HepG2 (cell line): Measurements from ENCODE around the gene PIGV. TPM values are rescaled to one million over a fixed set of nuclear protein-coding genes. Genes with fewer than 3 reads are reported as not detected.

Experiments used
- DMTF1 ChIP-seq: sonication (generic); formaldehyde crosslinking; IDR thresholded peaks from 2 replicates; pipeline ENCODE4 v1.4.0; 2020; ENCODE audit warnings: mild to moderate bottlenecking, missing genetic modification reagents
- E2F2 ChIP-seq: sonication (generic); formaldehyde crosslinking; IDR thresholded peaks from 2 replicates; pipeline ENCODE4 v1.4.0; 2020; ENCODE audit warnings: missing genetic modification reagents, borderline replicate concordance
- ERF ChIP-seq: IDR thresholded peaks from 2 replicates; pipeline ENCODE4 v1.6.1; 2018; ENCODE audit warnings: missing biosample characterization, missing genetic modification reagents
- FOXJ3 ChIP-seq: sonication (generic); formaldehyde crosslinking; IDR thresholded peaks from 2 replicates; pipeline ENCODE4 v1.4.0; 2020; ENCODE audit warnings: missing genetic modification reagents, mild to moderate bottlenecking, borderline replicate concordance
- HMG20A ChIP-seq: IDR thresholded peaks from 2 replicates; pipeline ENCODE4 v1.6.1; 2016; ENCODE audit warnings: borderline replicate concordance
- IRF9 ChIP-seq: sonication (generic); formaldehyde crosslinking; IDR thresholded peaks from 2 replicates; pipeline ENCODE4 v1.8.0; 2022; ENCODE audit warnings: missing genetic modification reagents, mild to moderate bottlenecking, borderline replicate concordance
- LCORL ChIP-seq, 2 experiments: fragments of 450-650 bp in 1 of 2; sonication (generic) in 1 of 2; formaldehyde crosslinking in 1 of 2; IDR thresholded peaks; 2 replicates each; pipeline versions ENCODE4 v1.5.0 to v1.6.1; 2017 to 2020; ENCODE audit warnings: antibody characterized with exemption in 1 of 2, missing genetic modification reagents in 1 of 2
- MAFG ChIP-seq: sonication (generic); formaldehyde crosslinking; IDR thresholded peaks from 2 replicates; pipeline ENCODE4 v1.5.1; 2020; ENCODE audit warnings: mild to moderate bottlenecking, missing genetic modification reagents
- NAIF1 ChIP-seq: sonication (generic); formaldehyde crosslinking; IDR thresholded peaks from 2 replicates; pipeline ENCODE4 v1.5.0; 2020; ENCODE audit warnings: mild to moderate bottlenecking, missing genetic modification reagents, borderline replicate concordance
- POLR2G ChIP-seq: fragments of 200-400 bp; formaldehyde crosslinking; IDR thresholded peaks from 2 replicates; pipeline ENCODE4 v1.6.1; 2018; ENCODE audit warnings: mild to moderate bottlenecking, low read depth, low read length, moderate library complexity
- UBTF ChIP-seq: sonication (generic); formaldehyde crosslinking; IDR thresholded peaks from 2 replicates; pipeline ENCODE4 v1.4.0; 2020; ENCODE audit warnings: mild to moderate bottlenecking, missing genetic modification reagents
- ZBTB14 ChIP-seq: sonication (generic); formaldehyde crosslinking; IDR thresholded peaks from 2 replicates; pipeline ENCODE4 v1.4.0; 2020; ENCODE audit warnings: missing genetic modification reagents
- ZBTB8A ChIP-seq: sonication (generic); formaldehyde crosslinking; IDR thresholded peaks from 2 replicates; pipeline ENCODE4 v1.4.0; 2020; ENCODE audit warnings: mild to moderate bottlenecking, low read depth, missing genetic modification reagents, borderline replicate concordance
- ZNF101 ChIP-seq: sonication (generic); formaldehyde crosslinking; IDR thresholded peaks from 2 replicates; pipeline ENCODE4 v1.4.0; 2020; ENCODE audit warnings: mild to moderate bottlenecking, low read depth, missing genetic modification reagents, borderline replicate concordance
- ZNF251 ChIP-seq: sonication (generic); formaldehyde crosslinking; IDR thresholded peaks from 2 replicates; pipeline ENCODE4 v1.9.0; 2021; ENCODE audit warnings: mild to moderate bottlenecking, missing genetic modification reagents
- ZNF264 ChIP-seq: sonication (generic); formaldehyde crosslinking; IDR thresholded peaks from 2 replicates; pipeline ENCODE4 v1.4.0; 2020; ENCODE audit warnings: missing genetic modification reagents
- ZNF530 ChIP-seq: sonication (generic); formaldehyde crosslinking; IDR thresholded peaks from 2 replicates; pipeline ENCODE4 v1.5.0; 2020; ENCODE audit warnings: low read depth, mild to moderate bottlenecking, missing genetic modification reagents
- ZNF614 ChIP-seq: IDR thresholded peaks from 2 replicates; pipeline ENCODE4 v1.6.1; 2018; ENCODE audit warnings: missing biosample characterization, missing genetic modification reagents, inconsistent platforms, borderline replicate concordance
- ZNF746 ChIP-seq: sonication (generic); formaldehyde crosslinking; IDR thresholded peaks from 2 replicates; pipeline ENCODE4 v1.8.0; 2022; ENCODE audit warnings: mild to moderate bottlenecking, missing genetic modification reagents
- ZNF766 ChIP-seq: sonication (generic); formaldehyde crosslinking; IDR thresholded peaks from 2 replicates; pipeline ENCODE4 v1.5.0; 2020; ENCODE audit warnings: missing genetic modification reagents, borderline replicate concordance
- ZSCAN30 ChIP-seq: sonication (generic); formaldehyde crosslinking; IDR thresholded peaks from 2 replicates; pipeline ENCODE4 v1.5.0; 2020; ENCODE audit warnings: mild to moderate bottlenecking, missing genetic modification reagents
- polyA plus RNA-seq, 8 experiments: library from polyadenylated mRNA; depleted of rRNA in 3 of 8; stranded (reverse) in 7 of 8; unstranded in 1 of 8; fragments of >200 nt; fragmentation: Illumina TruSeq in 4 of 8; extraction: Trizol in 4 of 8; gene quantifications; 2 replicates each; pipeline versions ENCODE4 v1.2.1 to v1.2.3, GENCODE V29; 2011 to 2016; ENCODE audit warnings: low read depth in 4 of 8, missing spikeins in 1 of 8, mixed read lengths in 1 of 8; ENCODE audit not compliant: insufficient read depth in 1 of 8
- total RNA-seq, 5 experiments: library from RNA; depleted of rRNA; stranded (reverse); fragments of >200 nt; fragmentation: Illumina TruSeq; extraction: Trizol; gene quantifications; 2 replicates each; pipeline ENCODE4 v1.2.3, GENCODE V29; 2016; ENCODE audit warnings: low read depth in 1 of 5

PIGV gene
- total and polyA plus RNA-seq, 2 of the 13 experiments (the other 11 are each of a cell fraction or from before 2014, with no cell fraction given): 13.5 to 22.7 TPM

- TF ChIP-seq ERF (CRISPR knock-in tag) (no peak), ZNF614 (CRISPR knock-in tag) (peak; percentile 22; the same call in 1 of the 2 replicates), IRF9 (CRISPR knock-in tag) (no peak), ZBTB8A (CRISPR knock-in tag) (no peak), ZNF264 (CRISPR knock-in tag) (no peak), E2F2 (no peak), ZSCAN30 (CRISPR knock-in tag) (no peak), LCORL (IDR thresholded peaks at IDR 0.05) (no peak), LCORL (CRISPR knock-in tag; IDR thresholded peaks at IDR 0.05) (peak; percentile 46; the same call in 1 of the 2 replicates), ZBTB14 (peak; percentile 68; the same call in 1 of the 2 replicates), ZNF766 (CRISPR knock-in tag) (no peak), MAFG (CRISPR knock-in tag) (no peak), ZNF101 (no peak), NAIF1 (no peak), ZNF530 (CRISPR knock-in tag) (no peak), ZNF251 (CRISPR knock-in tag) (no peak), DMTF1 (CRISPR knock-in tag) (no peak), FOXJ3 (no peak), ZNF746 (no peak), POLR2G (peak; percentile 40; the same call in 1 of the 2 replicates), HMG20A (CRISPR knock-in tag) (no peak), UBTF (peak; percentile 67)
These were observed 38.7 kb downstream of the PIGV start, which contains the start of gene ZDHHC18 (continued) for GRCh38 chr1:26826261-26827105.
